Transverse colon (tissue), 4 donors: ENCODE results near the gene RABEP1. TPM values are rescaled to one million over a fixed set of nuclear protein-coding genes. Genes with fewer than 3 reads are reported as not detected.

Experiments used
- DNase-seq: peaks from one replicate; pipeline ENCODE4 v3.0.0-alpha.2; 2019
- H3K27ac ChIP-seq, 4 donors: fragments of 200-600 bp; sonication (generic); 2 replicates each; pipeline ENCODE4 v1.5.1; 2016 to 2018; ENCODE audit warnings: inconsistent platforms in 4 of 4
- H3K27me3 ChIP-seq: fragments of 200-600 bp; sonication (generic); 2 replicates; pipeline ENCODE4 v1.5.1; 2017; ENCODE audit warnings: inconsistent platforms
- H3K36me3 ChIP-seq, 4 donors: fragments of 200-600 bp; sonication (generic); 2 replicates each; pipeline ENCODE4 v1.5.1; 2017 to 2019; ENCODE audit warnings: inconsistent platforms in 4 of 4
- H3K4me1 ChIP-seq, 4 donors: fragments of 200-600 bp; sonication (generic); 2 replicates each; pipeline ENCODE4 v1.5.1; 2017 to 2020; ENCODE audit warnings: inconsistent platforms in 4 of 4
- H3K4me3 ChIP-seq, 4 donors: fragments of 200-600 bp; sonication (generic); 1 replicate in 1 of 4; 2 replicates in 3 of 4; pipeline versions ENCODE4 v1.5.1 to v1.6.1; 2017 to 2019; ENCODE audit warnings: inconsistent platforms in 4 of 4
- H3K9me3 ChIP-seq, 2 donors: fragments of 200-600 bp; sonication (generic); 2 replicates each; pipeline ENCODE4 v1.5.1; 2017 to 2019; ENCODE audit warnings: inconsistent platforms in 2 of 2
- EP300 ChIP-seq: sonication (generic); formaldehyde crosslinking; IDR thresholded peaks from one replicate; pipeline ENCODE4 v1.6.1; 2017; ENCODE audit warnings: antibody characterized with exemption, low read depth
- POLR2A ChIP-seq: fragments of 450-650 bp; IDR thresholded peaks from one replicate; pipeline ENCODE4 v1.6.1; 2016; ENCODE audit warnings: antibody characterized with exemption, mild to moderate bottlenecking, moderate library complexity
- POLR2AphosphoS5 ChIP-seq, 3 donors: sonication (generic); formaldehyde crosslinking; IDR thresholded peaks; one replicate each; pipeline ENCODE4 v1.6.1; 2016; ENCODE audit warnings: antibody characterized with exemption in 3 of 3
- WGBS, 2 donors: methylation state at CpG; one replicate each; pipeline ENCODE4 v1.1.5; 2018; ENCODE audit warnings: low coverage in 1 of 2; 5-methylcytosine and 5-hydroxymethylcytosine counted together
- in situ Hi-C, 4 donors: fragments of 200-750 bp; cut with MboI; loops; one replicate each; pipeline versions ENCODE4 v1.15.0 to v1.15.1; 2017; ENCODE audit warnings: low sequenced_read_pairs in 3 of 4, low pct_ligation_motif_present in 1 of 4, low pct_unique_long_range_greater_than_20kb in 1 of 4
- intact Hi-C: fragments of 100-400 bp; cut with DNase I; formaldehyde crosslinking; loops from one replicate; pipeline ENCODE4 v1.15.1; 2023; ENCODE audit warnings: low total_unique reads
- total RNA-seq, 4 donors: library from RNA; depleted of rRNA; stranded (reverse); fragments of >200 nt; gene quantifications; one replicate each; pipeline ENCODE4 v1.1.0, GENCODE V29; 2016
- TF ChIP-seq, protein P1 (sequence below), 5 experiments: fragments of 200-600 bp in 3 of 5; fragments of 450-650 bp in 2 of 5; sonication (generic) in 3 of 5; IDR thresholded peaks; 1 replicate in 2 of 5; 2 replicates in 3 of 5; pipeline ENCODE4 v1.5.1; 2016 to 2017; ENCODE audit warnings: antibody characterized with exemption in 5 of 5, inconsistent platforms in 3 of 5, mild to moderate bottlenecking in 2 of 5, moderate library complexity in 1 of 5

Gene RABEP1
- total RNA-seq, 4 donors from 2014 or later: 23.6 to 43.8 (median 36.0) TPM

DNA sequence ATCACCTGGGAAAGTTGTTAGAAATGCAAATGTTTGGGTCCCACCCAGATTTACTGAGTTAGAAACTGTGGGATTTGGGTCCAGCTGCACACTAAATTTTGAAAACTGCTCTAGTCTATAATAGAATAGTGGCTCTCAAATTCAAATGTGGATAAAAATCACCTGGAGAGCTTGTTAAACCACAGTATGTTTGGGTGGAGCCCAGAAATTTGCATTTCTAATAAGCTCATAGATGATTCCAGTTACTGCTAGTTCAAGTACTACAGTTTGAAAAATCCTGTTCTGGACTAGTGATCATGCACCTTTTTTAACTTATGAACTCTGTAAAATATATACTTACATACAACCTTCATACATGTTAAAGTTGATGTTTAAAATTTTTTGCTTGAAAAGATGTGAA, 27.8 kb downstream of the RABEP1 start:
- Histone ChIP-seq H3K4me3 (no peak overlapping the region), H3K4me1 (peaks cover 0 to 7% (median 0%) of the 10 kb centered on the region in 4 donors), H3K9me3 (no peaks in the 10 kb centered on the region), H3K36me3 (peaks cover 0 to 4% (median 0%) of the 10 kb centered on the region in 4 donors), H3K27me3 (no peaks in the 10 kb centered on the region), H3K27ac (no peak overlapping the region)
- intact Hi-C loops: no loop called here
- DNase-seq: no peak
- in situ Hi-C loops: no loop called here
- TF ChIP-seq POLR2A: no peak
- no peak for TF ChIP-seq EP300
- no peak for TF ChIP-seq POLR2AphosphoS5 (IDR thresholded peaks at IDR 0.05)
- TF ChIP-seq, protein P1, sequence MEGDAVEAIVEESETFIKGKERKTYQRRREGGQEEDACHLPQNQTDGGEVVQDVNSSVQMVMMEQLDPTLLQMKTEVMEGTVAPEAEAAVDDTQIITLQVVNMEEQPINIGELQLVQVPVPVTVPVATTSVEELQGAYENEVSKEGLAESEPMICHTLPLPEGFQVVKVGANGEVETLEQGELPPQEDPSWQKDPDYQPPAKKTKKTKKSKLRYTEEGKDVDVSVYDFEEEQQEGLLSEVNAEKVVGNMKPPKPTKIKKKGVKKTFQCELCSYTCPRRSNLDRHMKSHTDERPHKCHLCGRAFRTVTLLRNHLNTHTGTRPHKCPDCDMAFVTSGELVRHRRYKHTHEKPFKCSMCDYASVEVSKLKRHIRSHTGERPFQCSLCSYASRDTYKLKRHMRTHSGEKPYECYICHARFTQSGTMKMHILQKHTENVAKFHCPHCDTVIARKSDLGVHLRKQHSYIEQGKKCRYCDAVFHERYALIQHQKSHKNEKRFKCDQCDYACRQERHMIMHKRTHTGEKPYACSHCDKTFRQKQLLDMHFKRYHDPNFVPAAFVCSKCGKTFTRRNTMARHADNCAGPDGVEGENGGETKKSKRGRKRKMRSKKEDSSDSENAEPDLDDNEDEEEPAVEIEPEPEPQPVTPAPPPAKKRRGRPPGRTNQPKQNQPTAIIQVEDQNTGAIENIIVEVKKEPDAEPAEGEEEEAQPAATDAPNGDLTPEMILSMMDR (IDR thresholded peaks at IDR 0.05): no peak

DNA sequence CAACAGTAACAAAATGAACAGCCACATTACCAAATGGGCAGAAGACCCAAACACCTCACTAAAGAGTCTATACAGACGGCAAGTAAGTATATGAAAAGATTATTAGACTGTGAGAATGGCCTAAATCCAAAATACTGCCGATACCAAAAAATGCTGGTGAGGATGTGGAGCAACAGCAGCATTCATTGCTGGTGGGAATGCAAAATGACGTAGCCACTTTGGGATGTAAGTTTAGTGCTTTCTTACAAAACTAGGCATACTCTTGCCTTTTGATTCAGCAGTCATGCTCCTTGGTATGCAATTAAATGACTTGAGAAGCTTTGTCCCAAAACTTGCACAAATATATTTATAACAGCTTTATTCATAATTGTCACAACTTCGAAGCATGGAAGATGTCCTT, 43.8 kb downstream of the RABEP1 start:
- H3K27me3 ChIP-seq: no peaks in the 10 kb centered on the region
- in situ Hi-C loops: no loop called here
- H3K9me3 ChIP-seq: no peaks in the 10 kb centered on the region
- H3K4me3 ChIP-seq: no peak overlapping the region
- intact Hi-C loops: no loop called here
- TF ChIP-seq EP300: no peak
- TF ChIP-seq, protein P1 (IDR thresholded peaks at IDR 0.05): no peak
- no peak for DNase-seq
- H3K4me1 ChIP-seq: peaks cover 0 to 2% (median 0%) of the 10 kb centered on the region in 4 donors
- 95 to 100% methylated on average over 4 of the region's 4 CpGs for WGBS, 2 donors
- no peak overlapping the region for H3K27ac ChIP-seq
- no peaks in the 10 kb centered on the region for H3K36me3 ChIP-seq

DNA sequence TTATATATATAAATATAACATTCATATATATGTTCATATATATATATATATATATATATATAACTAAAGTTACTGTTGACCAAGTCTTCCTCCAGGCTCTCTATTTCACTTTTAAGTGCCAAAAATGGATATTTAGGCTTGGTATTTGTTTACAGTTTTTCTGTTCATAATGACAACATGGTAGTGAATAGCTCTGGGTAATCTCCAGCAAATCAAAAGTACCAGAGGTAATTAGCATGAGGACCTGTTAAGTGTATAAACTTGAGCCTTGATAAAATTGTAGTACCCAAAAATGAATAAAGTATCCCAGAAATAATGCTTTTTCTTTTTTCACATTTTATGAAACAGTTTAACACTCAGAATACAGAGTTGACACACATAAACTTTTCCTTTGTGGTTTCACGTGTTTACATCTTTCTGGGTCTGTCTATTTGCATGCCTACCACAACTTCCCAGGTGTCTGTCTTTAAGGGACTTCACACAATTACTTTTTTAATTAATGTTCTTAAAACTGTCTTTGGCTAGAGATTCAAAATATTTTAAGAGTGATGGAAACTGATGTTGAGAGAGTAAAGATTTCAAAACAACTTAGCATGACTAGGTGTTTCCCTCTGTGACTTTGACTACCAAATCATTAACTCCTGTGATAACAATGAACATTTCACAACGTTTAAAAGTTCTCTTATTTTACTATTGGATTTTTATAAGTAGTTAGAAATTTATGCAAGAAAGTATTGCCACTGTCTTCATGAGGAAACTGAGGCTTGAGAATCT, 47.9 kb downstream of the RABEP1 start:
- Histone ChIP-seq H3K27me3 (no peaks in the 10 kb centered on the region), H3K9me3 (no peaks in the 10 kb centered on the region), H3K4me3 (no peak overlapping the region), H3K4me1 (peaks cover 0 to 2% (median 0%) of the 10 kb centered on the region in 4 donors), H3K27ac (no peak overlapping the region), H3K36me3 (peaks cover 0 to 13% (median 0%) of the 10 kb centered on the region in 4 donors)
- intact Hi-C loops: no loop called here
- in situ Hi-C loops: no loop called here
- TF ChIP-seq POLR2A (no peak), EP300 (no peak), POLR2AphosphoS5 (IDR thresholded peaks at IDR 0.05) (no peak)
- TF ChIP-seq, protein P1 (IDR thresholded peaks at IDR 0.05): no peak
- 39 to 54% methylated on average over 2 of the region's 2 CpGs for WGBS, 2 donors
- DNase-seq: no peak

DNA sequence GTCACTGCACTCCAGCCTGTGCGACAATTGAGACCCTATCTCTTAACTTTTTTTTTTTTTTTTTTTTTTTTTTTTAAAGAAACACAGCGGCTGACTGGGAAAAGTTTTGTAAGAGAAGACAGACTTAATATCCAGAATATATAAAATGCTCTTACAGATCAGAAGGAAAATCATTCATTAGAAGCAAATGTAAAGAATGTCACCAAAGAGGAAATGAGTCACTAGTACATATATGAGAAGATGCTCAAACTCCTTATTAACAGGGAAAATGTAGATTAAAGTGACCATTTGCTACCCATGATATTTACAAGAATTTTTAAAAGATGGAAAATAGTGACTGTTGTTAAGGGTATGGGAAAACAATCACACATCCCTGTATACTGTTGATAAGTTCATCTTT, 48.9 kb downstream of the RABEP1 start:
- Histone ChIP-seq H3K4me1 (peaks cover 0 to 2% (median 0%) of the 10 kb centered on the region in 4 donors), H3K9me3 (no peaks in the 10 kb centered on the region), H3K27ac (no peak overlapping the region), H3K36me3 (peaks cover 0 to 13% (median under 1%) of the 10 kb centered on the region in 4 donors), H3K27me3 (no peaks in the 10 kb centered on the region), H3K4me3 (no peak overlapping the region)
- 86 to 93% methylated on average over 2 of the region's 2 CpGs for WGBS, 2 donors
- in situ Hi-C loops: no loop called here
- intact Hi-C loops: no loop called here
- no peak for DNase-seq
- no peak for TF ChIP-seq POLR2AphosphoS5 (IDR thresholded peaks at IDR 0.05)
- TF ChIP-seq EP300: no peak
- TF ChIP-seq, protein P1 (IDR thresholded peaks at IDR 0.05): no peak
- no peak for TF ChIP-seq POLR2A
